SK-N-MC (cell line): ENCODE results near the gene RPL6.

Source experiments
- EZH2 ChIP-seq: fragments of 200-600 bp; sonication (generic); IDR thresholded peaks from one replicate; pipeline ENCODE4 v1.6.1; 2017; ENCODE audit warnings: antibody characterized with exemption
- POLR2AphosphoS5 ChIP-seq: IDR thresholded peaks from 2 replicates; pipeline ENCODE4 v1.6.1; 2012; ENCODE audit warnings: mild to moderate bottlenecking, low read depth, low read length, borderline replicate concordance

GRCh38 chr12:112408621-112409020 lies 784 bp downstream of the RPL6 start:
- no peak for TF ChIP-seq EZH2
- no peak for TF ChIP-seq POLR2AphosphoS5
